ACHN (cell line): ENCODE measurements around the gene RPS6KC1.
"Not testable (repeated sequence)": the region's sequence is repeated elsewhere in the genome, so short reads cannot be mapped to it uniquely, and the experiment has no call there.

Source experiments
- DNase-seq: peaks from one replicate; pipeline ENCODE4 v3.0.0-alpha.2; 2015
- in situ Hi-C: cut with HindIII; loops from 2 replicates; pipeline ENCODE4 v1.10.0; 2017; ENCODE audit warnings: low sequenced_read_pairs, low pct_ligation_motif_present, low pct_unique_long_range_greater_than_20kb

The RPS6KC1 gene

GRCh38 chr1:213131851-213132655, 81.0 kb downstream of the RPS6KC1 start:
- in situ Hi-C loops, result no loop called here
- no peak for DNase-seq

GRCh38 chr1:213135572-213135971, 84.5 kb downstream of the RPS6KC1 start:
- in situ Hi-C loops, result no loop called here
- DNase-seq, result peak; percentile 27

GRCh38 chr1:213136190-213136917, 85.3 kb downstream of the RPS6KC1 start:
- in situ Hi-C loops, result no loop called here
- DNase-seq, result no peak

- in situ Hi-C loops, result no loop called here
- no peak for DNase-seq
Measured at GRCh38 chr1:213138391-213138790, 87.3 kb downstream of the RPS6KC1 start.

- no peak for DNase-seq
- in situ Hi-C loops, result no loop called here
Measured at GRCh38 chr1:213138892-213139291, 87.9 kb downstream of the RPS6KC1 start.

GRCh38 chr1:213148905-213149304, 97.9 kb downstream of the RPS6KC1 start:
- in situ Hi-C loops, result no loop called here

GRCh38 chr1:213150090-213150489, 99.0 kb downstream of the RPS6KC1 start:
- in situ Hi-C loops, DNase-seq: not testable (repeated sequence)

More at GRCh38 chr1:213148905-213149304, 97.9 kb downstream of the RPS6KC1 start:
- no peak for DNase-seq

GRCh38 chr1:213154056-213154685, 103.1 kb downstream of the RPS6KC1 start:
- no peak for DNase-seq
- in situ Hi-C loops, result no loop called here

- DNase-seq, result no peak
- in situ Hi-C loops, result no loop called here
Measured at GRCh38 chr1:213159376-213159775, 108.3 kb downstream of the RPS6KC1 start.

GRCh38 chr1:213160442-213160841, 109.4 kb downstream of the RPS6KC1 start:
- in situ Hi-C loops, DNase-seq: not testable (repeated sequence)

- no peak for DNase-seq
- in situ Hi-C loops, result no loop called here
Measured at GRCh38 chr1:213162338-213162737, 111.3 kb downstream of the RPS6KC1 start.

- no peak for DNase-seq
- in situ Hi-C loops, result no loop called here
Measured at GRCh38 chr1:213162862-213163261, 111.8 kb downstream of the RPS6KC1 start.

- DNase-seq, result no peak
- in situ Hi-C loops, result no loop called here
Measured at GRCh38 chr1:213163278-213163711, 112.3 kb downstream of the RPS6KC1 start.

GRCh38 chr1:213164561-213164960, 113.5 kb downstream of the RPS6KC1 start:
- in situ Hi-C loops, result no loop called here
- DNase-seq, result no peak

- in situ Hi-C loops, result no loop called here
- no peak for DNase-seq
Measured at GRCh38 chr1:213166852-213167251, 115.8 kb downstream of the RPS6KC1 start.

- no peak for DNase-seq
- in situ Hi-C loops, result no loop called here
Measured at GRCh38 chr1:213171711-213172110, 120.7 kb downstream of the RPS6KC1 start.

- DNase-seq, result no peak
- in situ Hi-C loops, result no loop called here
Measured at GRCh38 chr1:213176341-213176740, 125.3 kb downstream of the RPS6KC1 start.

- in situ Hi-C loops, result no loop called here
- no peak for DNase-seq
Measured at GRCh38 chr1:213179784-213180183, 128.7 kb downstream of the RPS6KC1 start.

GRCh38 chr1:213180833-213181232, 129.8 kb downstream of the RPS6KC1 start:
- in situ Hi-C loops, result no loop called here
- DNase-seq, result no peak
